ENCODE data around the gene PTPRT. TPM values are rescaled to one million over a fixed set of nuclear protein-coding genes. Genes with fewer than 3 reads are reported as not detected.

The PTPRT gene
- total and polyA plus RNA-seq, 10 of the 15 experiments (the other 5 are each of a cell fraction or from before 2014, with no cell fraction given), result not detected

DNA sequence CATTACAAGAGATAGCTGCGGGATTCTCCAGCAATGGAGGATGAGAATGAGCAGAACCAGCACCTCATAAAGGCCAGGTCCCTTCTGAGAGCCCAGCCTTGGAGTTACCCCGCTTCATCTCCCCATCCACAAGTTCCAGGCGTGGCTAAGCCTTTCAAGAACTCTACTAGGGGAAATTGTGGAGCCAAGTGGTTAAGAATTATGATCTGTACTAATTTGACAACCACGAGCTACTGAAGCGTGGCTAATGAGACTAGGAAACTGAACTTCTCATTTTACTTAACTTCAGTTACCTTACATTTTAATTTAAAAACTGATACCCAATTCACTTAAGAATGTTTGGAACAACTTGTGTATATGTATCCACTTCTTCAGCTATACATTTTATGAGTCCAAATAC, 401.0 kb downstream of the PTPRT start (continued):
- TF ChIP-seq, protein P1, sequence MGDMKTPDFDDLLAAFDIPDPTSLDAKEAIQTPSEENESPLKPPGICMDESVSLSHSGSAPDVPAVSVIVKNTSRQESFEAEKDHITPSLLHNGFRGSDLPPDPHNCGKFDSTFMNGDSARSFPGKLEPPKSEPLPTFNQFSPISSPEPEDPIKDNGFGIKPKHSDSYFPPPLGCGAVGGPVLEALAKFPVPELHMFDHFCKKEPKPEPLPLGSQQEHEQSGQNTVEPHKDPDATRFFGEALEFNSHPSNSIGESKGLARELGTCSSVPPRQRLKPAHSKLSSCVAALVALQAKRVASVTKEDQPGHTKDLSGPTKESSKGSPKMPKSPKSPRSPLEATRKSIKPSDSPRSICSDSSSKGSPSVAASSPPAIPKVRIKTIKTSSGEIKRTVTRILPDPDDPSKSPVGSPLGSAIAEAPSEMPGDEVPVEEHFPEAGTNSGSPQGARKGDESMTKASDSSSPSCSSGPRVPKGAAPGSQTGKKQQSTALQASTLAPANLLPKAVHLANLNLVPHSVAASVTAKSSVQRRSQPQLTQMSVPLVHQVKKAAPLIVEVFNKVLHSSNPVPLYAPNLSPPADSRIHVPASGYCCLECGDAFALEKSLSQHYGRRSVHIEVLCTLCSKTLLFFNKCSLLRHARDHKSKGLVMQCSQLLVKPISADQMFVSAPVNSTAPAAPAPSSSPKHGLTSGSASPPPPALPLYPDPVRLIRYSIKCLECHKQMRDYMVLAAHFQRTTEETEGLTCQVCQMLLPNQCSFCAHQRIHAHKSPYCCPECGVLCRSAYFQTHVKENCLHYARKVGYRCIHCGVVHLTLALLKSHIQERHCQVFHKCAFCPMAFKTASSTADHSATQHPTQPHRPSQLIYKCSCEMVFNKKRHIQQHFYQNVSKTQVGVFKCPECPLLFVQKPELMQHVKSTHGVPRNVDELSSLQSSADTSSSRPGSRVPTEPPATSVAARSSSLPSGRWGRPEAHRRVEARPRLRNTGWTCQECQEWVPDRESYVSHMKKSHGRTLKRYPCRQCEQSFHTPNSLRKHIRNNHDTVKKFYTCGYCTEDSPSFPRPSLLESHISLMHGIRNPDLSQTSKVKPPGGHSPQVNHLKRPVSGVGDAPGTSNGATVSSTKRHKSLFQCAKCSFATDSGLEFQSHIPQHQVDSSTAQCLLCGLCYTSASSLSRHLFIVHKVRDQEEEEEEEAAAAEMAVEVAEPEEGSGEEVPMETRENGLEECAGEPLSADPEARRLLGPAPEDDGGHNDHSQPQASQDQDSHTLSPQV (IDR thresholded peaks at IDR 0.05), result no peak
- TF ChIP-seq ZZZ3 (IDR thresholded peaks at IDR 0.05; ENCODE audit: control insufficient read depth, insufficient read length, low read depth) (no peak), RAD51 (IDR thresholded peaks at IDR 0.05) (no peak), NFIC (IDR thresholded peaks at IDR 0.05; ENCODE audit: low read depth, low read length) (no peak), ETV6 (conservative IDR thresholded peaks at IDR 0.05 in 1 of 2, IDR thresholded peaks at IDR 0.05 in 1 of 2; ENCODE audit: borderline replicate concordance in 1 of 2, low read depth in 1 of 2) (no peak), CHD2 (IDR thresholded peaks at IDR 0.05; ENCODE audit: borderline replicate concordance, low read depth, low read length) (no peak), JUND (IDR thresholded peaks at IDR 0.05; ENCODE audit: low read depth, low read length) (no peak), NFYB (IDR thresholded peaks at IDR 0.05; ENCODE audit: insufficient read depth, low read depth, low read length) (no peak)

DNA sequence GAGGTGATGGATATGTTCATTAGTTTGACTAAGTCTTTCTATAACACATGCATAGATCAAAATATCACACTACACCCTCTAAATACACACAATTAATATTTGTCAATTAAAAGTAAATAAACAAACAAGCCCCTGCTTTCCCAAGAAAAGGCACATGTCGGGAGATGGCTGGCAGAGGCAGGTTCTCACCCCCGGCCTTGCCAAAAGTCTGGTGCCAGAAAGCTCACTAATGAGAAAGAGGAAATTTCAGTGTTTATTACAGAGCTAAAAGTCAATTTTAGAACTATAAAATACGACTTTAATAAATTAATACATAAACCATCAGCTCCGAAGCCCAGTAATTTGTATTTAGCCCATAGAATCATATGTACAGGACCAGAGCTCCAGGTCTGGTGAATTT, 404.7 kb downstream of the PTPRT start:
- no TSS peak for BruUV-seq (replicated peaks)
- no peak for DNase-seq (ENCODE audit: low read depth, low spot score)
- no peak for FAIRE-seq
- Histone ChIP-seq H4K20me1 (ENCODE audit: control insufficient read depth, insufficient read depth) (no peaks in the 10 kb centered on the region), H3K9me3 (replicated peaks; ENCODE audit: control insufficient read depth, insufficient read depth, low read length) (no peaks in the 10 kb centered on the region), H3K9ac (ENCODE audit: control insufficient read depth, insufficient read depth, low read length) (no peak overlapping the region), H3K4me2 (ENCODE audit: control insufficient read depth, insufficient read depth) (no peak overlapping the region), H3K4me1 (ENCODE audit: control insufficient read depth, insufficient read depth, low read length) (no peaks in the 10 kb centered on the region), H3K79me2 (ENCODE audit: control insufficient read depth, insufficient read depth, low read length) (no peaks in the 10 kb centered on the region), H3K4me3 (no peak overlapping the region), H2AFZ (ENCODE audit: control insufficient read depth, low read depth, low read length) (no peak overlapping the region), H3K27ac (ENCODE audit: control insufficient read depth, insufficient read depth) (no peak overlapping the region), H3K27me3 (replicated peaks in 1 of 2; ENCODE audit: control insufficient read depth in 2 of 2, insufficient read depth in 2 of 2, low read length in 1 of 2) (no peaks in the 10 kb centered on the region), H3K36me3 (ENCODE audit: control insufficient read depth in 2 of 2, insufficient read depth in 2 of 2, low read length in 1 of 2) (no peaks in the 10 kb centered on the region)
- WGBS (ENCODE audit: insufficient coverage, insufficient replicate concordance, low lambda C conversion rate, missing lambda C conversion rate), result 13% methylated on average over 4 of the region's 4 CpGs
- in situ Hi-C loops (cut with MboI) (no loop called here), intact Hi-C loops (cut with micrococcal nuclease; ENCODE audit: unreplicated experiment) (no loop called here)
- TF ChIP-seq REST (IDR thresholded peaks at IDR 0.05; ENCODE audit: low read depth, low read length) (no peak), POLR2A (IDR thresholded peaks at IDR 0.05; ENCODE audit: low read depth, low read length) (no peak), NFXL1 (IDR thresholded peaks at IDR 0.05; ENCODE audit: borderline replicate concordance) (no peak)
- ChIA-PET RAD21 (ENCODE audit: unreplicated experiment) (no interaction called here), CTCF (no interaction called here), SMC1A (ENCODE audit: uncharacterized antibody, unreplicated experiment) (no interaction called here), POLR2A (no interaction called here)
- ATAC-seq, result no peak
